ENCODE results near the gene PGBD5. TPM values are rescaled to one million over a fixed set of nuclear protein-coding genes. Genes with fewer than 3 reads are reported as not detected.

PGBD5 gene
- total and polyA plus RNA-seq, 2 of the 13 experiments (the other 11 are each of a cell fraction or from before 2014, with no cell fraction given) = 0.04 to 0.13 TPM

GRCh38 chr1:230400007-230400344, 26.2 kb downstream of the PGBD5 start:
- H3K9me3 ChIP-seq (ENCODE audit: low read length) = no peaks in the 10 kb centered on the region
- H3K4me3 ChIP-seq (replicated peaks in 1 of 3; ENCODE audit: insufficient read depth in 1 of 3, low read depth in 2 of 3, low read length in 3 of 3) = no peak overlapping the region
- no peak overlapping the region for H2AFZ ChIP-seq (ENCODE audit: low read length)
- BruUV-seq (replicated peaks) = no TSS peak
- no peak for FAIRE-seq
- no peak overlapping the region for H3K4me2 ChIP-seq (ENCODE audit: low read depth, low read length)
- H4K20me1 ChIP-seq (ENCODE audit: insufficient read depth, low read length) = no peaks in the 10 kb centered on the region
- H3K79me2 ChIP-seq (ENCODE audit: insufficient read depth, low read length) = no peaks in the 10 kb centered on the region
- ATAC-seq = no peak
- H3K27ac ChIP-seq (ENCODE audit: extremely low read length, insufficient read depth, low read length) = no peak overlapping the region
- H3K36me3 ChIP-seq (replicated peaks in 1 of 2; ENCODE audit: control insufficient read depth in 1 of 2, insufficient read depth in 2 of 2, low read length in 2 of 2) = no peaks in the 10 kb centered on the region
- DNase-seq (ENCODE audit: low spot score) = no peak
- H3K9ac ChIP-seq (ENCODE audit: insufficient read depth, low read depth, low read length) = no peak overlapping the region
- 45% methylated on average over 8 of the region's 8 CpGs for WGBS (ENCODE audit: low lambda C conversion rate)
- intact Hi-C loops (cut with micrococcal nuclease; ENCODE audit: unreplicated experiment) = no loop called here
- CTCF ChIA-PET (ENCODE audit: low intra/inter-chr PET ratio, low total read pairs) = no interaction called here
- peaks cover 0 to 5% of the 10 kb centered on the region in 2 experiments; a peak in 1 of 5 replicates for H3K27me3 ChIP-seq (ENCODE audit: control insufficient read depth in 1 of 2, insufficient read depth in 2 of 2, low read length in 2 of 2)
- POLR2A ChIA-PET = no interaction called here
- H3K4me1 ChIP-seq (ENCODE audit: insufficient read depth, low read length) = no peaks in the 10 kb centered on the region
- in situ Hi-C loops (cut with HindIII; ENCODE audit: extremely low pct_ligation_motif_present, low pct_unique_long_range_greater_than_20kb) = no loop called here
- TF ChIP-seq ERF (CRISPR knock-in tag; IDR thresholded peaks at IDR 0.05) (no peak), ZBTB10 (CRISPR knock-in tag; IDR thresholded peaks at IDR 0.05; ENCODE audit: borderline replicate concordance) (no peak), ZNF710 (CRISPR knock-in tag; IDR thresholded peaks at IDR 0.05; ENCODE audit: borderline replicate concordance) (no peak), POLR2A (IDR thresholded peaks at IDR 0.05; ENCODE audit: insufficient read depth in 1 of 2, low read depth in 2 of 2, low read length in 2 of 2) (no peak), ZSCAN25 (CRISPR knock-in tag; IDR thresholded peaks at IDR 0.05) (no peak), SP5 (CRISPR knock-in tag; IDR thresholded peaks at IDR 0.05; ENCODE audit: borderline replicate concordance, low read depth) (no peak), TBX2 (CRISPR knock-in tag; IDR thresholded peaks at IDR 0.05; ENCODE audit: borderline replicate concordance) (no peak), MTA1 (CRISPR knock-in tag; IDR thresholded peaks at IDR 0.05; ENCODE audit: borderline replicate concordance) (no peak), ZNF839 (CRISPR knock-in tag; IDR thresholded peaks at IDR 0.05; ENCODE audit: borderline replicate concordance) (no peak), ZNF709 (CRISPR knock-in tag; IDR thresholded peaks at IDR 0.05) (no peak), SRSF1 (optimal IDR thresholded peaks at IDR 0.05; ENCODE audit: low read depth, low read length) (no peak), PHF8 (CRISPR knock-in tag; IDR thresholded peaks at IDR 0.05) (no peak), HNF1B (CRISPR knock-in tag; IDR thresholded peaks at IDR 0.05) (no peak)
- TF ChIP-seq, protein P1, sequence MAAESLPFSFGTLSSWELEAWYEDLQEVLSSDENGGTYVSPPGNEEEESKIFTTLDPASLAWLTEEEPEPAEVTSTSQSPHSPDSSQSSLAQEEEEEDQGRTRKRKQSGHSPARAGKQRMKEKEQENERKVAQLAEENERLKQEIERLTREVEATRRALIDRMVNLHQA (CRISPR knock-in tag; IDR thresholded peaks at IDR 0.05) = no peak
- TF ChIP-seq, protein P2, sequence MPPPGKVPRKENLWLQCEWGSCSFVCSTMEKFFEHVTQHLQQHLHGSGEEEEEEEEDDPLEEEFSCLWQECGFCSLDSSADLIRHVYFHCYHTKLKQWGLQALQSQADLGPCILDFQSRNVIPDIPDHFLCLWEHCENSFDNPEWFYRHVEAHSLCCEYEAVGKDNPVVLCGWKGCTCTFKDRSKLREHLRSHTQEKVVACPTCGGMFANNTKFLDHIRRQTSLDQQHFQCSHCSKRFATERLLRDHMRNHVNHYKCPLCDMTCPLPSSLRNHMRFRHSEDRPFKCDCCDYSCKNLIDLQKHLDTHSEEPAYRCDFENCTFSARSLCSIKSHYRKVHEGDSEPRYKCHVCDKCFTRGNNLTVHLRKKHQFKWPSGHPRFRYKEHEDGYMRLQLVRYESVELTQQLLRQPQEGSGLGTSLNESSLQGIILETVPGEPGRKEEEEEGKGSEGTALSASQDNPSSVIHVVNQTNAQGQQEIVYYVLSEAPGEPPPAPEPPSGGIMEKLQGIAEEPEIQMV (CRISPR knock-in tag; IDR thresholded peaks at IDR 0.05; ENCODE audit: low read depth) = no peak
